NCI-H2196 (cell line): ENCODE measurements around the gene CHCHD5.
"Not testable (repeated sequence)": the region's sequence is repeated elsewhere in the genome, so short reads cannot be mapped to it uniquely, and the experiment has no call there.

Experiments
- DNase-seq: peaks from one replicate; lab custom pipeline; 2025; ENCODE audit not compliant: unreplicated experiment; lab: John Stamatoyannopoulos, UW

CHCHD5 gene

GRCh38 chr2:112585873-112586464 is 1.6 kb downstream of the CHCHD5 start:
- no peak for DNase-seq

GRCh38 chr2:112588611-112589045 is 4.2 kb downstream of the CHCHD5 start:
- peak; percentile 89 for DNase-seq

GRCh38 chr2:112591413-112591812 is 7.0 kb downstream of the CHCHD5 start:
- DNase-seq = no peak

GRCh38 chr2:112593736-112594135 is 9.3 kb downstream of the CHCHD5 start:
- no peak for DNase-seq

GRCh38 chr2:112597537-112598322 is 13.3 kb downstream of the CHCHD5 start:
- no peak for DNase-seq

- no peak for DNase-seq
These were observed 16.2 kb downstream of the CHCHD5 start for GRCh38 chr2:112600634-112601033.

GRCh38 chr2:112601754-112602153 is 17.3 kb downstream of the CHCHD5 start:
- no peak for DNase-seq

- no peak for DNase-seq
These were observed 18.5 kb downstream of the CHCHD5 start for GRCh38 chr2:112602917-112603316.

GRCh38 chr2:112603731-112604130 is 19.3 kb downstream of the CHCHD5 start:
- DNase-seq = no peak

- DNase-seq = no peak
These were observed 20.5 kb downstream of the CHCHD5 start for GRCh38 chr2:112604952-112605351.

- no peak for DNase-seq
These were observed 21.5 kb downstream of the CHCHD5 start for GRCh38 chr2:112605926-112606325.

- DNase-seq = no peak
These were observed 22.1 kb downstream of the CHCHD5 start for GRCh38 chr2:112606547-112606946.

- peak; percentile 45 for DNase-seq
These were observed 23.4 kb downstream of the CHCHD5 start for GRCh38 chr2:112607680-112608438.

- DNase-seq = not testable (repeated sequence)
These were observed 24.9 kb downstream of the CHCHD5 start for GRCh38 chr2:112609320-112609719.

- not testable (repeated sequence) for DNase-seq
These were observed 27.9 kb downstream of the CHCHD5 start for GRCh38 chr2:112612283-112612682.

GRCh38 chr2:112614201-112614840 is 29.9 kb downstream of the CHCHD5 start:
- no peak for DNase-seq

- DNase-seq = no peak
These were observed 30.6 kb downstream of the CHCHD5 start for GRCh38 chr2:112615051-112615450.

- DNase-seq = not testable (repeated sequence)
These were observed 31.4 kb downstream of the CHCHD5 start for GRCh38 chr2:112615798-112616197.

GRCh38 chr2:112618383-112618782 is 34.0 kb downstream of the CHCHD5 start:
- DNase-seq = no peak

GRCh38 chr2:112621790-112622527 is 37.5 kb downstream of the CHCHD5 start:
- no peak for DNase-seq

GRCh38 chr2:112622528-112622849 is 38.1 kb downstream of the CHCHD5 start:
- peak; percentile 41 for DNase-seq
